ENCODE data around the gene LCORL. TPM values are rescaled to one million over a fixed set of nuclear protein-coding genes. Genes with fewer than 3 reads are reported as not detected.

Gene LCORL
- total RNA-seq, 2 experiments from 2014 or later, result 11.6 to 14.4 TPM

- no peak overlapping the region for H3K4me3 Mint-ChIP-seq
- ATAC-seq (no peak), DNase-seq (no peak)
- ChIA-PET CTCF (no interaction called here), POLR2A (no interaction called here)
- no peaks in the 10 kb centered on the region for H3K4me1 Mint-ChIP-seq (ENCODE audit: low read depth)
- no peaks in the 10 kb centered on the region for H3K9me3 Mint-ChIP-seq (ENCODE audit: insufficient read depth)
- H3K27me3 Mint-ChIP-seq (ENCODE audit: low read depth), result no peaks in the 10 kb centered on the region
- peaks cover 13% of the 10 kb centered on the region for H3K36me3 Mint-ChIP-seq (ENCODE audit: low read depth)
- no peak overlapping the region for H3K27ac Mint-ChIP-seq
Measured at GRCh38 chr4:17920681-17921080, 100.9 kb downstream of the LCORL start.

- Mint-ChIP-seq H3K27me3 (ENCODE audit: low read depth) (no peaks in the 10 kb centered on the region), H3K27ac (no peak overlapping the region), H3K4me3 (no peak overlapping the region), H3K4me1 (ENCODE audit: low read depth) (no peaks in the 10 kb centered on the region), H3K36me3 (ENCODE audit: low read depth) (peaks cover 11% of the 10 kb centered on the region), H3K9me3 (ENCODE audit: insufficient read depth) (no peaks in the 10 kb centered on the region)
- DNase-seq (no peak), ATAC-seq (no peak)
- CTCF ChIA-PET, result no interaction called here
- POLR2A ChIA-PET, result no interaction called here
Measured at GRCh38 chr4:17915439-17915838, 106.1 kb downstream of the LCORL start.

DNA sequence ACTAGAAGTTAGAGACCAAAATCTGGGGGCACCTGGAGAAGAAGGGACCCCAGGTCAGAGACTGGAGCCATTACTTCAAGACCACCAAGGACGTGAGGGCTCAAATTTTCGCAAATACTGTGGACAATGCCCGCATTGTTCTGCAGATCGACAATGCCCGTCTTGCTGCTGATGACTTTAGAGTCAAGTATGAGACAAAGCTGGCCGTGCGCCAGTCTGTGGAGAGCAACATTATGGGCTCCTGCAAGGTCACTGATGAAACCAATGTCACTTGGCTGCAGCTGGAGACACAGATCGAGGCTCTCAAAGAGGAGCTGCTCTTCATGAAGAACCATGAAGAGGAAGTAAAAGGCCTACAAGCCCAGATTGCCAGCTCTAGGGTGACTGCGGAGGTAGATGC, 109.5 kb downstream of the LCORL start:
- Mint-ChIP-seq H3K4me3 (no peak overlapping the region), H3K4me1 (ENCODE audit: low read depth) (no peaks in the 10 kb centered on the region), H3K9me3 (ENCODE audit: insufficient read depth) (no peaks in the 10 kb centered on the region), H3K36me3 (ENCODE audit: low read depth) (peaks cover 4% of the 10 kb centered on the region), H3K27ac (no peak overlapping the region), H3K27me3 (ENCODE audit: low read depth) (no peaks in the 10 kb centered on the region)
- ChIA-PET CTCF (no interaction called here), POLR2A (interaction anchor here (0.6 kb wide), 1 partner anchor 31 kb away, joined by 6 read pairs; no protein-coding TSS in a partner anchor)
- no peak for ATAC-seq
- no peak for DNase-seq

GRCh38 chr4:17911608-17912007, 109.9 kb downstream of the LCORL start:
- CTCF ChIA-PET, result no interaction called here
- Mint-ChIP-seq H3K36me3 (ENCODE audit: low read depth) (peaks cover 5% of the 10 kb centered on the region), H3K4me1 (ENCODE audit: low read depth) (no peaks in the 10 kb centered on the region), H3K9me3 (ENCODE audit: insufficient read depth) (no peaks in the 10 kb centered on the region), H3K27ac (no peak overlapping the region), H3K4me3 (no peak overlapping the region), H3K27me3 (ENCODE audit: low read depth) (no peaks in the 10 kb centered on the region)
- POLR2A ChIA-PET, result no interaction called here
- ATAC-seq (no peak), DNase-seq (no peak)

DNA sequence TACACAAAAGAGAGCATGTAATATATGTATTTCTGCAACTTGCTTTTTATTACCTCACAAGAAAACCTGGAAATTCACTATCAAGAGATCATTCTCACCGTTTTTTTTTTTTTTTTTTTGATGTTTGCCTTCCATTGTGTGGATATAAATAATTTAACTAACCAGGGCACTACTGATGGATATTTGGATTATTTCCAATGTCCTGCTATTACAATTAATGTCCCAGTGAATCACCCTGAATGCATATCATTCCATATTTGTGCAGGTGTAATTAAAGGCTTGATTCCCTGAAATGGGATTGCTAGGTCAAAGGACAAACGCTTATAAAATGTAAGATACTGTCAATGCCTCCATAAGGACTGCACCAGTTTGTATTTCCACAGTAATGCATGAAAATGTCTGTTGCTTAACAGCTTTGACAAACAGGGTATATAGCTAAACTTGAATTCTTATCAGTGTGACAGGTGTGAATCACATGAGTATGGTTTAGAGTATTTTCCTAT, 123.0 kb downstream of the LCORL start:
- POLR2A ChIA-PET, result no interaction called here
- H3K4me1 Mint-ChIP-seq (ENCODE audit: low read depth), result no peaks in the 10 kb centered on the region
- no peaks in the 10 kb centered on the region for H3K9me3 Mint-ChIP-seq (ENCODE audit: insufficient read depth)
- DNase-seq, result no peak
- CTCF ChIA-PET, result no interaction called here
- no peak overlapping the region for H3K27ac Mint-ChIP-seq
- no peak overlapping the region for H3K4me3 Mint-ChIP-seq
- no peak for ATAC-seq
- no peaks in the 10 kb centered on the region for H3K36me3 Mint-ChIP-seq (ENCODE audit: low read depth)
- no peaks in the 10 kb centered on the region for H3K27me3 Mint-ChIP-seq (ENCODE audit: low read depth)

GRCh38 chr4:17895481-17895880, 126.1 kb downstream of the LCORL start:
- H3K4me1 Mint-ChIP-seq (ENCODE audit: low read depth), result no peaks in the 10 kb centered on the region
- H3K27me3 Mint-ChIP-seq (ENCODE audit: low read depth), result no peaks in the 10 kb centered on the region
- no peak for ATAC-seq
- no peaks in the 10 kb centered on the region for H3K36me3 Mint-ChIP-seq (ENCODE audit: low read depth)
- POLR2A ChIA-PET, result no interaction called here
- no peak overlapping the region for H3K4me3 Mint-ChIP-seq
- DNase-seq, result no peak
- H3K9me3 Mint-ChIP-seq (ENCODE audit: insufficient read depth), result no peaks in the 10 kb centered on the region
- CTCF ChIA-PET, result no interaction called here
- H3K27ac Mint-ChIP-seq, result no peak overlapping the region

- CTCF ChIA-PET, result no interaction called here
- DNase-seq, result no peak
- ATAC-seq, result no peak
- Mint-ChIP-seq H3K9me3 (ENCODE audit: insufficient read depth) (no peaks in the 10 kb centered on the region), H3K27ac (no peak overlapping the region), H3K36me3 (ENCODE audit: low read depth) (no peaks in the 10 kb centered on the region), H3K27me3 (ENCODE audit: low read depth) (no peaks in the 10 kb centered on the region), H3K4me1 (ENCODE audit: low read depth) (no peaks in the 10 kb centered on the region), H3K4me3 (no peak overlapping the region)
- POLR2A ChIA-PET, result no interaction called here
Measured at GRCh38 chr4:17894421-17894820, 127.1 kb downstream of the LCORL start.

DNA sequence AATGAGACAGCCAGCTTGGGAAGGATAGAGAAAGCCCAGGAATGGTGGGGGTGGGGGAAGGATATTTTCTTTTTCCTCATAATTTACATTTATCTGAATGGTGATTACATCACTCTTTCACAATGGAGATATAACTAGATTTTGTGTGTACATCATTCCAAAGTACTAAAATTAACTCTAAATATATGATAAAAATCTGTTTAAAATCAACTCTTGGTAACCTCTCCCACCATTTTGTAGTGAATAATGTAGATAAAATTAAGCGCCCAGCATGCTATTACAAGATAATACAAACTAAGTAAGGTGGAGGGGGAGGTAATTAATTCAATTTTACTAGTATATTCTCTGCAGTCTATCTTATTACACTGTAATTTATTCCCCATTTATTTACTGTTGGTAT, 131.9 kb downstream of the LCORL start:
- no peak for DNase-seq
- POLR2A ChIA-PET, result no interaction called here
- Mint-ChIP-seq H3K36me3 (ENCODE audit: low read depth) (no peaks in the 10 kb centered on the region), H3K27ac (no peak overlapping the region), H3K9me3 (ENCODE audit: insufficient read depth) (no peaks in the 10 kb centered on the region), H3K4me3 (no peak overlapping the region), H3K27me3 (ENCODE audit: low read depth) (no peaks in the 10 kb centered on the region), H3K4me1 (ENCODE audit: low read depth) (no peaks in the 10 kb centered on the region)
- CTCF ChIA-PET, result no interaction called here
- ATAC-seq, result no peak

DNA sequence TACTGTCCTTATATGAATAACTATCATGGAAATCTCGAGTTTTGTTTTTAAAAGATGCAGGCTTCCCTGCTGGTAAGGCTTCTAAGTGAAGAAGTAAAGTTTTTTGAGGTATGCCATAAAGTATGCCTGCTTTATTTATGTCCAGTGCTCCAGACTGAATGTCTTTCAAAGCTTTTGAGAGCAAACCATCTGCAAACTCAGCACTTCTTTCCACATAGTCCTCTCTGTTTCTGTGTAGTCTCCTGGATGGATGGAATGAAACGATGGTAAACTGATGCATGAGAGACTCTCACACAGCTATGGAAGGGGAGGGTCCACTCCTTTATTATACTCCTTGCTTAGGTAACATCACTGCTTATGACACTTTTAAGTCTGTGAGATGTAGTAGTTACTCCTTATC, 137.0 kb downstream of the LCORL start:
- ChIA-PET CTCF (interaction anchor here (1.2 kb wide), 1 partner anchor 11 kb away, joined by 4 read pairs; no protein-coding TSS in a partner anchor), POLR2A (no interaction called here)
- no peaks in the 10 kb centered on the region for H3K27me3 Mint-ChIP-seq (ENCODE audit: low read depth)

DNA sequence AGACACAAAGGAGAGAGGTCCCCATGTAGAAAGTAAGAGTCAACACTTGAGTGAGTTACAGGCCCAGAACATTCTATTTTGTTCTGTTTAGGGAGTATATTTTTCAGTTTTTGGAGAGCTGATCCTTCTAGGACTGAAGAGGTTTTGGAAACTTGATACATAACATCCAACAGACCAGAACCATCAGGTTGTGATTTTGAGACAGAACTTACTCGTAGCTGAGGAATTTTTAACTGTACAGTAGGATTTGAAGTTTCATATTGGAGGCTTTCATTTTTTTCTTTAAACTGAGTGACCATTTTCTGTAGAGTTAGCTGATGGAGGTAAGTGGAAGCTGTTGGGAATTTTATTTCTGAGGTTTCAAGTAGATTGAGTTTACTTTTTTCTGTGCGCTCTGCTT, 137.5 kb downstream of the LCORL start:
- Mint-ChIP-seq H3K27ac (no peak overlapping the region), H3K36me3 (ENCODE audit: low read depth) (no peaks in the 10 kb centered on the region), H3K9me3 (ENCODE audit: insufficient read depth) (no peaks in the 10 kb centered on the region), H3K4me1 (ENCODE audit: low read depth) (no peaks in the 10 kb centered on the region), H3K27me3 (ENCODE audit: low read depth) (no peaks in the 10 kb centered on the region), H3K4me3 (no peak overlapping the region)
- CTCF ChIA-PET, result interaction anchor here (1.2 kb wide), 1 partner anchor 11 kb away, joined by 4 read pairs; no protein-coding TSS in a partner anchor
- POLR2A ChIA-PET, result no interaction called here
- ATAC-seq (no peak), DNase-seq (no peak)

More for the DNA sequence above, 137.0 kb downstream of the LCORL start:
- Mint-ChIP-seq H3K27ac (no peak overlapping the region), H3K4me1 (ENCODE audit: low read depth) (no peaks in the 10 kb centered on the region), H3K4me3 (no peak overlapping the region), H3K36me3 (ENCODE audit: low read depth) (no peaks in the 10 kb centered on the region), H3K9me3 (ENCODE audit: insufficient read depth) (no peaks in the 10 kb centered on the region)
- ATAC-seq, result no peak
- DNase-seq, result no peak

DNA sequence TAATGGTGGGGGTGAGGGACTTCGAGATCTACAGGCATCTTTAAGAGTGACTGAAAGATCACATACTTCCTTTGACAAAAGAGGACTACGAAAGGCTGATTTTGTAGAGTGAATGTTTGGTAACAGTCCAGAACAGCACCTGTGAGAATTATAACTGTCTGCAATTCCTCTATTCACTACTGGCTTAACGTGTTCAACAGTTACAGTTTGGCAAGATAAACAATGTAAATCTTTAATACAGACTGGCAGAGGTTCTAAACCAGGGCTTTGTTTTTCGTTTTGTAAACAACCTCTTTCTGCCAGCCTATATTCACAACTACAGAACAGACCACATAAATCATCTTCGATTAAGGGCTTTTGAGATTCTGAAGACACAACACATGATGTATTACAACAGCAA, 143.9 kb downstream of the LCORL start:
- ChIA-PET POLR2A (no interaction called here), CTCF (no interaction called here)
- no peak overlapping the region for H3K4me3 Mint-ChIP-seq
- DNase-seq, result no peak
- no peaks in the 10 kb centered on the region for H3K4me1 Mint-ChIP-seq (ENCODE audit: low read depth)
- no peak for ATAC-seq
- no peak overlapping the region for H3K27ac Mint-ChIP-seq
- H3K27me3 Mint-ChIP-seq (ENCODE audit: low read depth), result no peaks in the 10 kb centered on the region
- no peaks in the 10 kb centered on the region for H3K9me3 Mint-ChIP-seq (ENCODE audit: insufficient read depth)
- peaks cover 8% of the 10 kb centered on the region for H3K36me3 Mint-ChIP-seq (ENCODE audit: low read depth)

GRCh38 chr4:17876943-17877342, 144.6 kb downstream of the LCORL start:
- no peaks in the 10 kb centered on the region for H3K9me3 Mint-ChIP-seq (ENCODE audit: insufficient read depth)
- H3K36me3 Mint-ChIP-seq (ENCODE audit: low read depth), result peaks cover 8% of the 10 kb centered on the region
- H3K4me1 Mint-ChIP-seq (ENCODE audit: low read depth), result no peaks in the 10 kb centered on the region
- no peak overlapping the region for H3K4me3 Mint-ChIP-seq
- H3K27ac Mint-ChIP-seq, result no peak overlapping the region
- ChIA-PET CTCF (no interaction called here), POLR2A (no interaction called here)
- DNase-seq (no peak), ATAC-seq (no peak)
- no peaks in the 10 kb centered on the region for H3K27me3 Mint-ChIP-seq (ENCODE audit: low read depth)

DNA sequence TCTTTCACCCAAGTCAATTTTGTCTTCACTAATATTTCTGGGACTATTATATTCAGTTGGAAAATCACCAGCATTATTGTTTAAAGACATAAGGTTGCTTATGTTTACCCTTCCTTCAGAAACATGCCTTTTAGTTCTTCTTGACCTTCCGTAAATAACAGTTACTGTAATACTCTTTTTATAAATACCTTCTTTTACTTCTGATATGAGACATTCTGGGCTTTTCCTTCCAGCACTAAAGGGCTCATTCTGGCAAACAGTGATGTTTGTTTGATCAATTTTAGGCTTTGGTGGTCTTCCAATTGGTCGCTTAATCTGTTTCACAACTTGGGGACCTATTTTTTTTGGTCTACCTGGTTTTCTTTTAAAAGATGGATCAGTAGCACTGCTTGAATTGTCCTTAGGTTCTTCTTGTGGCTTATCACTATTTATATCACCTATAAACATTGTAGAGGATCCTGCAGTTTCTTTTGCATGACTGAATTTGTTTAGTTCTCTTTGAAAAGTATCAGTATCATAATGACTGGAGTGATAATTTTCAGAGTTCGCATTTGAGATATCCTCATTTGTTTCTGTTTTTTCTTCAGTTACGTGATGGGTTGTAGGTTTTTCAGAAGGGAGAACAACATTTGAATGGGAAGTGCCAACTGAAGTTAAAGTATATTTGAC, 146.0 kb downstream of the LCORL start:
- no peaks in the 10 kb centered on the region for H3K9me3 Mint-ChIP-seq (ENCODE audit: insufficient read depth)
- no peaks in the 10 kb centered on the region for H3K4me1 Mint-ChIP-seq (ENCODE audit: low read depth)
- CTCF ChIA-PET, result no interaction called here
- ATAC-seq (no peak), DNase-seq (no peak)
- POLR2A ChIA-PET, result no interaction called here
- H3K36me3 Mint-ChIP-seq (ENCODE audit: low read depth), result peaks cover 8% of the 10 kb centered on the region
- H3K27me3 Mint-ChIP-seq (ENCODE audit: low read depth), result no peaks in the 10 kb centered on the region
- H3K4me3 Mint-ChIP-seq, result no peak overlapping the region
- H3K27ac Mint-ChIP-seq, result no peak overlapping the region
